NCI-H1048 (cell line): ENCODE results near the gene GSK3B.

Experiments
- DNase-seq: peaks from one replicate; lab custom pipeline; 2025; lab: John Stamatoyannopoulos, UW

Gene GSK3B

DNA sequence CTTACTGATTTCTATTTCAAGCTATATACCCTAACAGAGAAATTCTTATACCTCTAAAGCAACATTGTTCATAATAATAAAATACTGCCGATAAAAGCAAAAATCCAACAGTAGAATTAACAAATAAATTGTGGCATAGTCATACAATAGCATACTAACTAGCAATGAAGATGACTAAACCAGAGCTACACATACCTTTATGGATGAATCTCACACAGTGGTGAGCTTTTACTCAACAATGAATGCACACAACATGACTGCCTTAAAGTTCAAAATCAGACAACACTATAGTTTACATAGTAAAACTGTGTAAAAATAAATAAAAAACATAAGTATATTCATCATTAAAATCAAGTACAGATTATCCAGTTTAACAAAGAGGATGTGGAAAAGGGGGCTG lies 213.3 kb downstream of the GSK3B start:
- no peak for DNase-seq

DNA sequence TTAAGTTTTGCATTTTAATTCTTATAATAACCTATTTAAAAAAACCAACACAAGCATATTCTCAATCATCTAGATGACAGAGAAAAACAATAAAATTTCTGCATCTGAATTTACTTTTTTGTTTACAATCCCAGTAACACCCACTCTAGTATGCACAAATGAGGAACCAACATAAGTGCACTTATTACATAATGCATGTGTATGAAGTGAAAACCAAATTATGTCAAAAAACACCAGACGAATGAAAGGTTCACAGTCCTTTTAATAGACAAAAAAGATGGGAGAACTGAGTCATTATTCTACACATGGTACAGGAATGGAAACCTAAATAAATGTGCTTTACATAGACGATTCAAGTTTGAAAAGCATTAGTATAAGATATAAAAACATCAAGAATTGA lies 220.6 kb downstream of the GSK3B start:
- DNase-seq, result no peak

DNA sequence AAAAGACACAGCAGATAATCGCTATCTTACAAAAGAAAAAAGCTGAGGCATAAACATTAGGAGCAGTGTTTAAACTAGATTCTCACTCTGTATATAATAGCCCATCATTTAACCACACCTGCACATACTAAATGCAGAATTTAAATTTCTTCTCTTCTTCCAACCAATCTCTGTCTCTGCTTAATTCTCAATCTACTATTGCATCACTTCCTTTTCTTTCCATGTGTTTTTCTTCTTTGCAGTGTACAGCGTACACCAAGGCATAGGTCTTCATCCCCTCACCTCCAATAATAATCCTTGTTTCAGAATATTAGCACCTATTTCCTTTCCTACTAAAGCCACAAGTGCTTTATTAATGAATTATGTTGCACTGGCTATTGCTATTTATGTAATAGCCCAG lies 221.5 kb downstream of the GSK3B start:
- no peak for DNase-seq

DNA sequence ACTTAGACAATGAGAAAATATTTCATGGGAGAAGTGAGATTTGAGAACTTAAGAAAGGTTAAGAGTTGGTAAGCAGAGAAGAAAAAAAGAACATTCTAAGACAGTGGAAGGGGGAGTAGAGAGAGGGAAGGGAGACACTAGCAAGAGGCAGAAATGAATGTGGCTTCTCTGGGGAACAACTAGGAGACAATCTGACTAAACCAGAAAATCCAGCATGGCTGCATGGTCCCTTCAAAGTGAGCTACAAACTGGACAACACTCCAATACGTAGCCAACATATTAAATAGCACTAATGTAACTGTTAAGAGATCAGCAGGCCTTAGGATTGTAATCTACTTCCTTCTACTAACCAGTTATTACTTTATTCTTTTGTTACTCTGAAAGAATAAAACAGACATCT lies 222.7 kb downstream of the GSK3B start:
- DNase-seq, result no peak

DNA sequence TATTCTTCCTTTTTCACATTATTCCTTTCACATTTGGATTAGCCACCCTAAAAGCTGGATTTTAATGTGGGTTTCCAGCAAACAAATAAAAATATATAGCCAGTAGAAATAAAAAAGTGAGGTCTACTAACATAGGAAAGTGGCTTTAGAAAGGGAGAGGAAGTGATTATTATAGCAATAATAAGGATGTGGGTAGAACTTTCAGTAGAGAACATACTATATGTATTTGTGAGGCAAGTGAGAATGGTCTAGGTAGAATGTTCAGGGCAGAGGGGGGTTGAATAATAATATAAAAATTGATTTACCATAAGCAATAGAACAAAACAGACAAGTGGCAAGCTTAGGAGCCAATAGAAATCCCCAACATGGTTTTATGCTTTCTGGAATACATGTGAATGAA lies 223.7 kb downstream of the GSK3B start:
- no peak for DNase-seq

DNA sequence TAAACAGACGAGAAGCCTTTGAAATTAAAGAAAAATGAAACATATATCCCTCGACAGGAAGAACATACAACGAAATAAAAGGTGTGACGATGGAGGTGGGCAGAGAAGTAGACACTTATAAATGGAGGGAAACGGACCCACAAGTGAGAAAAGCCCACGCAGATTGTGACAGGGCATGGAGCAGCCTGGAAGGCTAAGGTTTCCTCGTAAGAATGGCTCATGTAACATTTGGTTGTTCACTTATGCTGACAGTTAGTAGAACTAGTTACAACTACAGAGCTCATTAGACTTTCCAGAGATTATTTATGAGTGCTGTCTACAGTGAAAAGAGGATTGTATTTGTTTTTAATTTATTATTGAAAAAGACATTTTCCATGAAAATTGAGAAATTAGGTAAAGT lies 229.8 kb downstream of the GSK3B start:
- DNase-seq, result no peak

DNA sequence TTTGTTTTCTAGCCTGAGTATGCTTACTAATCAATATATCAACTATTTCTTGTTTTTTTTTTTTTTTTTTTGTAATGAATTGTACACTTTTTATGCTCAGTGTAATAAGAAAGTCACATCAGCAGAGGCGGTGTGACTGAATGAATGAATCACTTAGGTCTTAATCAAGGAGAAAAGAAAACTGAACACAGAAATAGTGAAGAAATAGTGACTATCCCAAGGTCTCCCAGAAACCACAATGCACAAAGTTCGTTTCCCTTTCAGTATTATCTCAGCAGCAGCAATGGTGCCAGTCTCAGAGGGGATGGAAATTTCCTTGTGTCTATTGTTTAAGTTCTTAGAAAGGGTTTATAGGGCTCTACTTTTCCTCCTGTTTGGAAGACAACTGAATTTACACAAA lies 231.6 kb downstream of the GSK3B start:
- DNase-seq, result no peak

DNA sequence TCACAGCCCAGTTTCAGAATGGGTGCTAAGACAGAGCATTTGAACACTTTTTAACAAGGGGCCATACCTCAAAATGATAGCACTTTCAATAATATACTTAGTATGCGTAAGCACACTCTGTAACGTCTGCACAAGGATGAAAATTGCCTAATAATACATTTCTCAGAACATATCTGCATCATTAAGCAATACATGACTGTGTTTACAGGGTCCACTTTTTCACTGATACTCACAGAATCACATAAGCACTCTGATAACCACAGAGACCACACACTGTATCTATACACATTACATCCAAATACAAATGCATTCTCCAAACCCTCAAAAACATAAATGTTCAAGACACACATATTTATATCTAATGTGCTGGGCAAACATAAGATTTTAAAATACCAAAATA lies 232.6 kb downstream of the GSK3B start:
- no peak for DNase-seq

DNA sequence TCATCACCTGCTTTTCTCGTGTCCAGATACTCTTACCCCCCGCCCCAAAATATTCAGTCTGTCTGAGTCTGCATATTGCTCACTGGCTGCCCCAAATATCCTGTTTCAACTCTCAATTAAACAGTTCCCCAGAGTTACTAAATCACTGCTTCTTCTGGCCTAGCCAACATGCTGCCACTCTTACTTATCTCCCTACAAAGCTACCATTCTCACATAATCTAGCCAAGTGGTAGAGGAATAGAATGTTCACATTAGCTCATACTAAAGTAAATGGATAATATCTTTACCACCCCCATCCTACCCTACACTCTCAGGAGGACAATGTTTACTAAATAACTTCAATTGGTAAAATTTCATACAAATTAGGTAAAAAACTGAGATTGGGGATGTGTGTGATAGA lies 234.5 kb downstream of the GSK3B start:
- DNase-seq, result no peak

DNA sequence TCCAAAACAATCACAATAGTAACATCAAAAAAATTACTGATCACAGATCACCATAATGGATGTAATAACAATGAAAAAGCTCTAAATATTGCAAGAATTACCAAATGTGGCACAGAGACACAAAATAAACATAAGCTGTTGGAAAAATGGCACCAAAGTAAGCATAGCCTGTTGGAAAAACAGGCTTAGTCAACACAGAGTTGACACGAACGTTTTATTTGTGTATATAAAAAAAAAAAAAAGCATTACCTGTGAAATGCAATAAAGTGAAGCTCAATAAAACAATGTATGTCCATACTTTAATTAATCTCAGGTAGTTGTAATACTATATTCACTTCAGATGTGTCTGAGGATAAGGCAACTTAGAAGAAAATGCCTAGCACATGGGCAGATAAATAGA lies 235.3 kb downstream of the GSK3B start:
- DNase-seq, result no peak

DNA sequence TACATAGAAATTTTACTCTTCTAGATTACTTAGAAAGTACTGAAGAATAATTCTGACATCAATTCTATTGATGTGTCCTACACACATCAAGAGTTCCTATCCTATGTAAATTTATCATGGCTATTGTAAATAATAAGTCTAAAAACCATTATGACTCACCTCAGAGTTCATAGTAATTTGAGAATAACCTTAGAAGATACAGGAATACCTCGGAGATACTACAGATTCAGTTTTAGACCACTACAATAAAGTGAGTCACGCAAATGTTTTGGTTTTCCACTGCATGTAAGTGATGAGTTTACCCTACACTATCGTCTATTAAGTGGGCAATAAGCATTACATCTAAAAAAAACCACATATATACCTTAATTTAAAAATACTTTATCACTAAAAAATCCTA lies 237.6 kb downstream of the GSK3B start:
- no peak for DNase-seq

DNA sequence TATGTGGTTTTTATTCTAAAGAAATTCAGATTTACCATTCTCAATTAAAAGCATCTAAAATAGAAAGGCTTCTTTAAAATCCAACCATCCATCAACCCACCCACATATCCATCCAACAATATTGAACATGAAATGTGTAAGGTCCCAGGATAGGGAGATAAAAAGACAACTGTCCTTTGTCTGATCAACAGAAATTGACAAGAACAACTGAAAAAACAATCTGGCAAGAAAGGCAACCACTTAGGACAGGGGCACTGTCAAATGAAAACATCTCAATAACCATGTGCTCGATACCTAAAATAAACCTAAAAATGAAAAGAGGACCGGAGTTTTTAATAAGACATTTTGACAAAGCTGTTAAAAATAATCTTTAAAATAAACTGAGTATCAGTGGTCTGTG lies 245.1 kb downstream of the GSK3B start:
- DNase-seq, result no peak

DNA sequence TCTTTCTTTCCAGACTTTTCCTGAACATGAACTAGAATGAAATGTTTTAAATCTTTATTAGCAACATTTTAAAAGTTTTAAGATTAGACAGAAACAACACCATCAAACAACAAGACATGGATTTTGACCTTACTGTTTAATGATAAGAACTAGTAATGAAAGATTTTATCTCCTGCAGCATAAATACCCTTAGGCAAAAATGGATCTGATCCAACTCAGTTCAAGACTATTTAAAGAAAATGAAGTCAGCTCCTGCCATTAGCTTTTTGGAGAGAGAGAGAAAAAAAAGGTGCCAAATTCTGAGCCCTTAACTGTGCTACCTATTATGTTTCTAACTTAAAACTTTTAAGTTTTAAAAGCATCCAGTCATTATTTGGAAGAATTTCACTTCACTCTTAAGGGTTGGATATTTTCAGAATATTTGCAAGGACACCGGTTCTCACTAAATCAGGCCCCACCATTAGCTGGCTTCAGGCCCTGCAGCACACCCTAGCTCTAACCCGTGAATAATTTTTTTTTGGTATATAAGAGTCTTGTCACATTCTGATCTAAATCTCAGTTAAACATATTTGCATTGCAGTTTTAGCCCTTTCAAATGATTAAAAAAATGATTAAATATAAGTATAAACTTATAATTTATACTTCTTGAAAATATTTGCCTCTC lies 252.3 kb downstream of the GSK3B start:
- DNase-seq, result no peak

DNA sequence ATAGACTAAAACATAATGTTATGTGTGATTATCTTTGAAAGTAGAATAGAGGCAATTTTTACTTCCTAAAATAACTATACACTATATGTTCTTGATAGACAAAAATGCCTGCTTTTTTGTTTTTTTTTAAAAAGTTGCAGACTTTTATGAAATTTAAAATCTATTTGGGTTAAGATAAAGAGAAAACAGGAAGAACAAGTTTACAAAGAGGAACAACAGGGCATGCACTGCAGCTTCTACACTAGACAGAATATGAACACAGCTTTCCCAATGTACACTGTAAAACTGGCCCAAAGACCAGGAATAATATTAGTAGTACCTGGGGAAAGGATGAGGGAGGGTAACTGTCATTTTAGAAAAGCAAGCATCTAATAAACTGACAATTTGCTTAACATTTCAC lies 258.7 kb downstream of the GSK3B start:
- no peak for DNase-seq

DNA sequence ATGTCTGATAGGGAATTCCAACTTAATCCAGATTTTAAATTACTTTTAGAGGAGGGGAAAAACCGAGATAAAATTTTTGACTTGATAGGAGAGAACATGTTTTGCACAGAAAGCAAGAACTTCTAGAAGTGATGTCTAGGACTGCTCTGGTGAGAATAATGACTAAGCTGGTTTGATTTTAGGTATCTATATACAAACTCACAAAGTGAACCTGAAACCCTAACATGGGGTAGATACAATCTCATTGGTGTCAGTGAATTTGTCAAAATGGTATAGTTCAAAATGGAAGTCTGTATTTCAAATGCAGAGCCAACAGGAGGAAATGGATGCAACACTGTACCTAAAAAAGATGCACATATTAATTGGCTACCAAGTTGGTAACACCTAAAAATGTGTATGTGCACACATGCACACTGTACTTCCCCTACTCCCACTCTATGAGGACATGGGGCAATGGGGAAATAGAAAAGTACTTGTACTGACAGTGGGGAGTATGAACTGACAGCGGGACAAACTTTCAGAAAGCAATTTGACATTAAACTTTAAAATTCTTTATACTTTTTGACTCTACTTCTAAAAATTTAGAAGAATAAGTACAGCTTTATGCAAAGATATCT lies 259.4 kb downstream of the GSK3B start:
- DNase-seq, result no peak

DNA sequence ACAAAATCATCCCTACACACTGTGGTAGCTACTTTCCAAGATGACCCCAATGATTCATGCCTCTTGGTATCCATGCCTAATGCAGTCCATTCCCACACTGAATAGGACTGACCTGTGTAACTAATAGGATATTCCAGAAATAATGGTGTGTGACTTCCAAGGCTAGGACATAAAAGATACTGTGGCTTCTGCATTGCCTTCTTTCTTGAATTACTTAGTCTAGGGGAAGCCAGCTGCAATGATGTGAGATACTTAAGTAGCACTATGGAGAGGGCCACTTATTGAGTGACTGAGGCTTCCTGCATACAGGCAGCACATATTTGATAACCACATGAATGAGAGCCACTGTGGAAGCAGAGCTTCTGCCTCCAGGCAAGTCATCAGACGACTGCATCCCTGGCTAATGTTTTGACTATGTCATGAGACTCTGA lies 262.3 kb downstream of the GSK3B start:
- DNase-seq, result no peak

DNA sequence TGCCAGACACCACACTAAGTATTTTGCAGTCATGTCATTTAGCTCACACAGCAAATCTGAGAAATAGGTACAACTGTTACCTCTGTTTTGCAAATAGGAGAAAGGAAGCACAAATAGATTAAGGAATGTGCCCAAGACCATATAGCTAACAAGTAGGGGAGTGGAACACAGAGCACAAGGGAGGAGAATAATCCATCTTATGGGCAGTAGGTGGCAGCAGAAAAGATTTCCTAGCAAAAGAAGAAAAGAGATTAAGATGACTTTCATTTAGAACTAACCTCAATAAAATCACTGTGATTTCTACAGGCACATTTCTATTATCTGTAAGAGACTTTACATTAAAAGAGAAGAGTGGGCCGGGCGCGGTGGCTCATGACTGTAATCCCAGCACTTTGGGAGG lies 263.2 kb downstream of the GSK3B start:
- no peak for DNase-seq

DNA sequence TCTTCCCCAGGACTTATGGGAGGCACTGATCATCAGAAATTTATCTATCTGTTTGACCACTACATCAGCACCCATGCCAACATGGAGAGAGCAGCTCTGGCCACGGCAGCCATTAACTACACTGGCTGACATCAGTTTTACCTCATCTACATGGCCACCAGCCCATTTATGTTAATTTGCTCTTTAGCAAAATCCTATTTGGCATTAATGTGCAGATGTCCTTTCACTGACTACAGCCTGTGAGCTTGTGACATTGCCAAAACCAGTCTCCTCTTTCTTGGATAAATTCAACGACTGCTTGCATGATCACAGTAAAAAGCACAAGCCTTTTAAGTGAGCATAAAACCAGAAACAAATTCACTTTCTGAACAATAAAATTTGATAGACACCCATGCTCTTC lies 264.8 kb downstream of the GSK3B start:
- DNase-seq, result no peak

DNA sequence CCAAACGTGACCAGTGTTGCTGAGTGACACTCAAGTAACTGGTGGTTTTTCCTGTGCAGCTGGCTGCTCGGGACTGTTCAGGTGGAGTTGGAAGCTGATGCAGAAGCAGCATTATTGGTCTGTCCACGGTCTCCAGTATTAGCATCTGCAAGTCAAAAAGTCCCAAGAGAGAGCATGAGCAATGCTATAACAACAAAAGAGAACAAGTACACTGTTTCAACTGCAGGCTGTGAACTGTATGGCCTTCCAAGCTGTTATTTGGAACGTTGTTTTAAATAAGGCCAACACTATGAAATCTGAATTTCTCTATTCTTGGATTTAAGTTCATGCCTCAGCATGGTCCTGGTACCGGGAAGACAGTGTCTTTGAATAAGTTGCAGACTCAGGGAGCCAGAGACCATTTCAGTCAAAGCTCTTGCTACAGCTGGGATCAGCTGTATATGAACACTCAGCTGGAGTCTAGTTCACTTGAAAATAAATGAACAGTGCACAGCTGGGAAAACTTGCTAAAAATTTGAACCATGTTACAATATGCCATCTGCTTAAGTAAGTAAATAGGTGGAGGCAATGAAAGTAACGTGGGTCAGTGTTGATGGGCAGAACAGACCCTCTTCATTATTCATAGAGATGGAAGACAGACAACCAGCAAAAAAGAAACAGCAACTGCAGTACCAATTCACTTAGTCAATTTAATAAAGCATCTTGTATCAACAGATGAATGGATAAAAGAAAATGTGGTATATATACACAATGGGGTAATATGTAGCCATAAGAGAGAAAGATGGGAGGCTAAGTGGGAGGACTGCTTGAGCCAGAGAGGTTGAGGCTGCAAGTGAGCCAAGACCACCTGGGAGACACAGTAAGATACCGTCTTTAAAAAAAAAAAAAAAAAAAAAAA lies 267.3 kb downstream of the GSK3B start:
- no peak for DNase-seq

DNA sequence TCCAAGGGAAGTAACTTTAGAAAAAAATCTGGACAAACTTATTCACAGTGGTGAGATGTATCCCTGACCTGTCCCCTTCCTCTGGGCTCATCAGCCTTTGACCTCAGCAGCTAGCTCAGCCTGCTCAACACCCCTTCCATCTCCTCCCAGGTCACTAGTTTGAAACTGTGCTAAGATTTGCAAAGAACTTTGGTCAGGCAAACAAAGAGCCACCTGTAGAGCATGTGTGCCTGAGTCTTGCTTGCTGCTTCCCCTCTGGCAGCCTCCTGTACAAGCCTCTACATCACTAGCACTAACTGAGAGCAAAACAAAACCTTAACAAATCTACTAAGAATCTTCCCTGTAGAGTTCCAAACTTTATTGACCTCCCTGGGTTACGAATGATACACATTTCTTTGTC lies 268.4 kb downstream of the GSK3B start:
- DNase-seq, result no peak

DNA sequence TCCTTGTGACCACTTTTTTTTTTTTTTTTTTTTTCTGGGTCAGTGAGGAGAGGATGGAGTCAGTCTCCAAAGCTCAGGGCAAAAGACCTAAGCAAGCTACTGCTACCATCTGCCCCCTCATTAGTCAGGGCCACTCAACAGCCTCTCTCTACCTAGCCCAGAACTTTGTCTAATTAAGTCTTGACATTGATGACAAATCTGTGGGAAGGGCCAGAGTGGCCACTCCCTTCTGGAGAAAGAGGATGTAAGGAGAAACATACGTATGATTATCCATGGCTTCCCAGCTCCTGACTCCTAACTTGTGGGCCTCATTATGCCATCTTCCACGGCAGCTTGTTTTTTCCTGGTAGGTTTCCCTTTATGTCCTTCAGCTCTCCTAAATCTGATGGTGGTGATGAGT lies 274.4 kb downstream of the GSK3B start:
- no peak for DNase-seq

DNA sequence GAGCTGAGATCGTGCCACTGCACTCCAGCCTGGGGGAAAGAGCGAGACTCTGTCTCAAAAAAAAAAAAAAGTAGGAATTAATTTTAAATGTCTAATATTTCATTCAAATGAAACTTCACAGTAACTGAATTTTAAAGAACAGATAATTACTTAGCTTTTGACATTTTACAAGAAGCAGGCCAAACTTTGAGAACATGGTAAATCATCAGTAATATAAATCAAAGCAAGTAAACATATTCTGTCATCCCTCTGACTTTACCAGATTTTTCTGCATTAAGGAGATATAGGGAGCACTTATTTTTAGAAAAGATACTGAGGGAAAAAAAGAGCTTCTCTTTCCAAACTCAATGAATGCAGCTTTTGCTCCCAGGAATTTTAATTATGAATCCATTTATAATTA lies 275.3 kb downstream of the GSK3B start:
- no peak for DNase-seq
